GM21360 (cell line): ENCODE data around the gene BPIFA1.

Experiments
- ATAC-seq: cut with Tn5 transposase; IDR thresholded peaks from one replicate; pipeline ENCODE4 v1.9.1; 2021; ENCODE audit warnings: mild to moderate bottlenecking, moderate library complexity; ENCODE audit not compliant: unreplicated experiment

Gene BPIFA1

DNA sequence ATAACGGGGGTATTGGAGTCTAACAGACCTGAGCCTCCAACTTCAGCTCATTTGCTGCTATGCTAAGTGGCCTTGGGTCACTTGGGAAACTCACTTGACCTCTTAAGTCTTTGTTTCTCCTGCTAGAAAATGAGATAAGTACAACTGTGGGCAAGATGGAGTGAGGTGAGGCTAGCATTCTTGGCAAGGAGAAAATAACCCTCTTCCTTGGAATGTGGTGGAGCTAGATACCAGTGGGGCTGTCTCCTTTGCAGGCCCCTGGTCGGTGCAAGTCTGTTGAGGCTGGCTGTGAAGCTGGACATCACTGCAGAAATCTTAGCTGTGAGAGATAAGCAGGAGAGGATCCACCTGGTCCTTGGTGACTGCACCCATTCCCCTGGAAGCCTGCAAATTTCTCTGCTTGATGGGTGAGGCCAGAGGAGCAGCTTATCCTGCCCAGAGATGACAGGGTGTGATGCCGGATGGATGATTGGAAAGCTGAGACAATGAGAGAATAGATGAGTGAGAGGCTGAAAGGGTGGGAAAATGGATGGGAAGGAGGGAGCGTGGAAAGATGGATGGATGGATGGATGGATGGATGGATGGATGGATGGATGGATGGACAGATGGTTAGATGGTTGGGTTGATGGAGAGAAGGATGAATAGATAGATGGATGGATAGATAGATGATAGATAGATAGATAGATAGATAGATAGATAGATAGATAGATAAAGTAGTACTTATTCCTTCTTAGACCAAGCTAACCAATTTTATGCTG is 4.4 kb downstream of the BPIFA1 start:
- no peak for ATAC-seq

GRCh38 chr20:33240923-33241322 is 5.1 kb downstream of the BPIFA1 start:
- ATAC-seq: no peak

GRCh38 chr20:33242319-33243100 is 6.7 kb downstream of the BPIFA1 start:
- ATAC-seq: no peak

DNA sequence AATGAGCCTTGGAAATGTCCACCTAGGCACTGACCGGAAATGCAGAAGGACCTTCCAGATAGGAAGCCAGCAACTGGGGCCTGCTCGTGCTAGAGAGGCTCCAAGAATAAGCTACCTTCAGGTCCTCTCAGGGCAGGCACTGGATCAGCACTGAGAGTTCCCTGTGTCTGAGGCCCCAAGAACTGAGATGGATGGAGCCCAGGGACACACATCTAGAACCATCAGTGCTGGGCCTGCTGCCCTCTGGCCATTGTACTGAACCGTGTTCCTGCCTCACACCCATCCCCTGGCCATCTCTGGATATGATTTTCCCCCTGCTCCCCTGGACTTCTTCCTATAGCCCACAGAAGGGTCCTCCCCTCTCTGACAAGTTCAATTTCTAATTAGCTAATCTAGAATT is 10.3 kb downstream of the BPIFA1 start:
- ATAC-seq: no peak

GRCh38 chr20:33249456-33249855 is 13.7 kb downstream of the BPIFA1 start:
- no peak for ATAC-seq

DNA sequence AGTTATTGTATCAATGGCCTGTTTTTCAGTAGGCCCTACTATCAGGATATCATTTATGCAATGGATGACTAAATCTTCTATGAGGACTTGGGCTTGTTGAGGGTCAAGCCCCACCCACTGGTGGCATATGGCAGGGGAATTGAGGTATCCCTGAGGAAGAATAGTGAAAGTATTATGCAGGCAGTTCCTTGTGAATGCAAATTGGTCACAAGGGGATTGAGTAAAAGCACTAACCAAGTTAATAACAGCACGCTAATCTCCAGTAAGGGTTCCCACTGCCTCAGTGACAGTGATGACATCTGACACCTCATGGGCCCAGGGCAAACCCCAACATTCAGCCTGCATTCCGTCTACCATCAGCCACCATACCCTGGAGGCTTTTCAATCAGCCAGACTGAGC is 14.9 kb downstream of the BPIFA1 start:
- no peak for ATAC-seq

GRCh38 chr20:33251496-33251895 is 15.7 kb downstream of the BPIFA1 start:
- no peak for ATAC-seq

GRCh38 chr20:33252460-33252859 is 16.7 kb downstream of the BPIFA1 start:
- no peak for ATAC-seq

DNA sequence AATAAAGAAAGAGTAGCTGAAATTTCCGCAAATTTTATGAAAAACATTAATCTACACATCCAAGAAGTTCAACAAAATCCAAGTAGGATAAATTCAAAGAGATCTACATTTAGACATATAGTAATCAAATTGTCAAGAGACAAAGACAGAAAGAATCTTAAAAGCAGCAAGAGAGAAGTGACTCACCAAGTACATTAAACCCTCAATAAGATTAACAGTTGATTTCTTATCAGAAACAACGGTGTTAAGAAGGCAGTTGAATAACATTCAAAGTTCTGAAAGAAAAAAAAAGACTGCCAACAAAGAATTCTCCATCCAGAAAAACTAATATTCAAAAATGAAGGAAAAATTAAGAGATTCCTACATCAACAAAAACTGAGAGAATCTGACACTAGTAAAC is 19.2 kb downstream of the BPIFA1 start:
- no peak for ATAC-seq

DNA sequence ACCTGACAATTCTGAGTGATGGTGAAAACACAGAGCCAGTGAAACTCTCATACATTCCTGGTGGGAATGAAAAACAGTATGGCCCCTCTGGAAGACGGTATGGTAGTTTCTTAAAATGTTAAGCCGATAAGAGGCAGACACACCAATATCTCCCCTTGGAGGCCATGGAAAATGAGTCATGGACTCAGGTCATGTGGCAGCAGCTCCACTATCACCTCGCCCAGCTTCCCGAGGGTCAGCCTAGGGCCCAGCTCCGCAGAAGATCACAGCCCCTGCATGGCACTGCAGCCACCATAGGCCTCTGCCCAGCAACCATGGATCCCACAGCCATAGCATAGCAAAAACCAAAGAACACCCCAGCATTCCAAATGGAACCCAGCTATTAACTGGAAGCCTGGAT is 21.4 kb downstream of the BPIFA1 start:
- ATAC-seq: no peak

DNA sequence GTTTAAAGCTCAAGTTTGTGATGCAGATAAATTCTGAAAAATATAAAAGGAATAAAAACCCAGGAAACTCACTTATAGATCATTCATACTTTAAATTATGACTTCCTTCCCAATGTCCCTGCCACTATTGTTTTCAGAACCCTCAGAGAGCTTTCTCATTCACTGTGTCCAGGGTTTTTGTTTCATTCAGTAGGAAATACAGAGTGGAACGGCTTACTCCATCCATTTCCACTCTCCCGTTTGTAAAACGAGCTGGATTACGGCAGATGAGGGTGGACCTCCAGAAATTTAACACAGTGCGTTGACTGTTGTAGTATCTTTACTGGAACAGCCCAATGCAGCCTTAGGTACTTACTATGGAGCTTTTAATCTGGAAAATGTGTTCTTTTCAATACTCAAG is 23.6 kb downstream of the BPIFA1 start:
- no peak for ATAC-seq

GRCh38 chr20:33261465-33261864 is 25.7 kb downstream of the BPIFA1 start:
- no peak for ATAC-seq

- no peak for ATAC-seq
These were observed 26.9 kb downstream of the BPIFA1 start for GRCh38 chr20:33262658-33263065.

- ATAC-seq: no peak
These were observed 28.0 kb downstream of the BPIFA1 start for GRCh38 chr20:33263784-33264183.

- no peak for ATAC-seq
These were observed 31.9 kb downstream of the BPIFA1 start for GRCh38 chr20:33267701-33268100.

GRCh38 chr20:33272155-33272873 is 36.5 kb downstream of the BPIFA1 start:
- no peak for ATAC-seq

DNA sequence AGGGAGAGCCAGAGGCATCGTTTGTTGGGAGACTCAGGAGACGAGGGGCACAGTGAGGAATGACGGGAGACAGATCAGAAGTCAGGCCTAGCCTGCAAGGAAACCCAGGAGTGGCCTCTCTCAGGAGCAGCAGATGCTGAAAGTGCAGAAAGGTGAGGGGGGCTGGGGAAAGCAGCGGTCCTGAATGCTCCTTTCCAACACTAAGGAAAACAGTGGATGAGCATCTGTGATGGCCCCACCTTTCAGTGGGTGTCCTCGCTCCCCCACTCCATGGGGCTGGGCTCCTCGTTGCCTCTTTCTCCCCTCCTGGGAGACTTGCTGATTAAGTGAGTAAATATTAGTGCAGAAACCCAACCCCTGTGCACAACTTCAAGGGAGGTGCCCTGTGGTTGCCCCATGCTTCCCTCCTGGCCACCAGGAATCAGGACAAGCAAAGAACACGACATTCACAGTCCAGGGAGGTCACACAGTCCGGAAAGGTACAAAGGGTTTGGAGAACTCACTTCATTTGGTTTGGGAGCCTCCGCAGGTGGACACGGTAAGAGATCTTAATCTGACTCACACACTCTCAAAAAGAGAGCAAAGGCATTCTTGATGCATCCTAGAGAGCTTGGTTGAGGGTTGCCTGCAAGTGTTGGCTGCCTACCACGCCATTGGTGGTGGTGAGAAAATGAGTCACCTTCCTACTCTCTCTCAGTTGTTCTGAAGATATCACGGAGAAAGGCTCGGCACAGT is 37.5 kb downstream of the BPIFA1 start:
- no peak for ATAC-seq

DNA sequence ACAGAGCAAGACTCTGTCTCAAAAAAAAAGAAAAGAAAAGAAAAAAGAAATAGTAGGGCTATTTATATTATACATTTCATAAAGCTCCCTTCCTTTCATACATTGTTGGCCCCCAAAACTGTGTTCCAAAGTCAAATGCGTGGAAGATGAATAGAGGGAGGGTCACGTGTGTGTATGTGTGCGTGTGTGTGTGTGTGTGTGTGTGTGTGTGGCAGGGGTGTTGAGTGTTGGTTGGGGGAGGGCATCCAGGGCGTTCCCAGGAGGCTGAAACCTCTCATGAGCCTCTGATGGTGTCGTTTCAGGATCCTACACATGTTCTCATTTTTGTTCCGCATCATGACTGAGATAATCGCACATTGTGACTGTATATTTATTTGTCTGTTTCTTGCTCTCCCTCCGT is 39.4 kb downstream of the BPIFA1 start:
- ATAC-seq: no peak

GRCh38 chr20:33275871-33276270 is 40.1 kb downstream of the BPIFA1 start:
- ATAC-seq: no peak

DNA sequence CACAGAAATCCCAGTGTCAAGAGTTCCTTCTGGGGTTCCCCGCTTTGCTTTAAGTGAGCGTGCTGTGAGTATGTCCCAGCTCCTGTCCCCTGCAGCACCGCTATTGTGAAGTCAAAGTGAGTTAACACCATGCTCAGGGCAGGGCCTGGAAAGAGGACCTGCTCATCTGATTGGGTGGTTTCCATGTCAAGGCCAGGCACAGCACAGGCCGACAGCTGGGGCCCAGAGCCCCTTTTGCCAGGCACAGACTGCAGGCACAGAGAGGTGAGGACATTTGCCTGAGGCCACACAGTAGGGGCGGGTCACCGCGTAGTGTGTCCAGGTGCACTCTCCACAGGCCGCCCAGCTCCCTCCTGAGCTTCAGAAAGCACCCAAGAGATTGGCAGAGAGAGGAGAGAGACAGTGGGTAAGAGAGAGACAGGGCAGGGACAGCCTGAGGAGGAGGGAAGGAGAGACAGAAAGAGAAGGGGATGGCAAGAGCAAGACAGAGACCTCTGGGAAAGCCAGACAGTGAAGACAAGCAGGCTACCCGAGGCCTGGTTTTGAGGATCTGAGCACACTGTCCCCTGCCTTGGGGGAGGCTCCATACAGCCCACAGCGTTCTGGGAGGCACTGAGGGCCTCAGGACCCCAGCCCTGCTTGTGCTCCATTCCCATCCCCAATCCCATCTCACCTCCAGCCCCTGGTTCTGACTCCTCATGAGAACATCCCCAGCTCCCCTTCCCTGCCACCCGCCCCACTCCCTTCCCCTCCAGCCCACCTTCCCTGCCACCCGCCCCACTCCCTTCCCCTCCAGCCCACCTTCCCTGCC is 40.7 kb downstream of the BPIFA1 start:
- no peak for ATAC-seq
